Fibroblast of skin of left quadriceps (primary cell): ENCODE data around the gene ZMIZ1.

ENCODE experiments used
- DNase-seq, 2 experiments: peaks; one replicate each; pipeline ENCODE4 v3.0.0-alpha.2; 2013; ENCODE audit warnings: low read depth in 2 of 2

The ZMIZ1 gene

GRCh38 chr10:79354141-79354540 is 285.4 kb downstream of the ZMIZ1 start:
- no peak for DNase-seq

- no peak for DNase-seq
These were observed 285.8 kb downstream of the ZMIZ1 start for GRCh38 chr10:79354615-79355014.

- DNase-seq, result no peak
These were observed 286.8 kb downstream of the ZMIZ1 start for GRCh38 chr10:79355420-79356017.

- no peak for DNase-seq
These were observed 287.3 kb downstream of the ZMIZ1 start for GRCh38 chr10:79356104-79356503.

GRCh38 chr10:79357180-79357579 is 288.4 kb downstream of the ZMIZ1 start:
- no peak for DNase-seq

- no peak for DNase-seq
These were observed 290.0 kb downstream of the ZMIZ1 start for GRCh38 chr10:79358811-79359210.

GRCh38 chr10:79359816-79360498 is 291.2 kb downstream of the ZMIZ1 start:
- DNase-seq, result no peak

GRCh38 chr10:79360499-79361342 is 292.0 kb downstream of the ZMIZ1 start:
- no peak for DNase-seq

- no peak for DNase-seq
These were observed 293.1 kb downstream of the ZMIZ1 start for GRCh38 chr10:79361726-79362397.
